Keratinocyte (primary cell): ENCODE measurements around the gene LGI4.

ENCODE experiments used
- EZH2 ChIP-seq: IDR thresholded peaks from one replicate; pipeline ENCODE4 v1.6.1; 2012; ENCODE audit warnings: inconsistent platforms, mild to moderate bottlenecking, low read length, moderate library complexity
- TF ChIP-seq, protein P1 (sequence below), 3 experiments: IDR thresholded peaks in 1 of 3; conservative IDR thresholded peaks in 1 of 3; optimal IDR thresholded peaks in 1 of 3; 2 replicates in 2 of 3; 3 replicates in 1 of 3; pipeline versions ENCODE3 to v1.5.1; 2011; ENCODE audit warnings: low read length in 3 of 3, mild to moderate bottlenecking in 3 of 3, moderate library complexity in 2 of 3, control low read depth in 1 of 3, inconsistent platforms in 1 of 3; ENCODE audit not compliant: insufficient read depth in 2 of 3; ENCODE audit errors: extremely low read depth in 1 of 3

GRCh38 chr19:35083691-35084508 is 51.0 kb downstream of the LGI4 start:
- TF ChIP-seq EZH2, result no peak
- TF ChIP-seq, protein P1, sequence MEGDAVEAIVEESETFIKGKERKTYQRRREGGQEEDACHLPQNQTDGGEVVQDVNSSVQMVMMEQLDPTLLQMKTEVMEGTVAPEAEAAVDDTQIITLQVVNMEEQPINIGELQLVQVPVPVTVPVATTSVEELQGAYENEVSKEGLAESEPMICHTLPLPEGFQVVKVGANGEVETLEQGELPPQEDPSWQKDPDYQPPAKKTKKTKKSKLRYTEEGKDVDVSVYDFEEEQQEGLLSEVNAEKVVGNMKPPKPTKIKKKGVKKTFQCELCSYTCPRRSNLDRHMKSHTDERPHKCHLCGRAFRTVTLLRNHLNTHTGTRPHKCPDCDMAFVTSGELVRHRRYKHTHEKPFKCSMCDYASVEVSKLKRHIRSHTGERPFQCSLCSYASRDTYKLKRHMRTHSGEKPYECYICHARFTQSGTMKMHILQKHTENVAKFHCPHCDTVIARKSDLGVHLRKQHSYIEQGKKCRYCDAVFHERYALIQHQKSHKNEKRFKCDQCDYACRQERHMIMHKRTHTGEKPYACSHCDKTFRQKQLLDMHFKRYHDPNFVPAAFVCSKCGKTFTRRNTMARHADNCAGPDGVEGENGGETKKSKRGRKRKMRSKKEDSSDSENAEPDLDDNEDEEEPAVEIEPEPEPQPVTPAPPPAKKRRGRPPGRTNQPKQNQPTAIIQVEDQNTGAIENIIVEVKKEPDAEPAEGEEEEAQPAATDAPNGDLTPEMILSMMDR (optimal IDR thresholded peaks at IDR 0.05 in 1 of 3, IDR thresholded peaks at IDR 0.05 in 1 of 3, conservative IDR thresholded peaks at IDR 0.05 in 1 of 3; ENCODE audit: extremely low read depth in 1 of 3, insufficient read depth in 2 of 3, low read length in 3 of 3), result no peak
